HFFc6 (cell line): ENCODE data around the gene CCDC142. TPM values are rescaled to one million over a fixed set of nuclear protein-coding genes. Genes with fewer than 3 reads are reported as not detected.

Source experiments
- DNase-seq: peaks from one replicate; pipeline ENCODE4 v3.0.0-alpha.2; 2018
- H3K27ac Mint-ChIP-seq: 2 replicates; pipeline ENCODE4 v1.8.0; 2020; ENCODE audit warnings: mild to moderate bottlenecking, mixed read lengths
- H3K27me3 Mint-ChIP-seq: 2 replicates; pipeline ENCODE4 v1.8.0; 2021; ENCODE audit warnings: mild to moderate bottlenecking, moderate library complexity, mixed read lengths; ENCODE audit not compliant: insufficient read depth
- H3K36me3 Mint-ChIP-seq: 2 replicates; pipeline ENCODE4 v1.8.0; 2021; ENCODE audit warnings: low read depth, mixed read lengths
- H3K4me1 Mint-ChIP-seq: 2 replicates; pipeline ENCODE4 v1.8.0; 2020; ENCODE audit warnings: low read depth, mixed read lengths
- H3K4me3 Mint-ChIP-seq: 2 replicates; pipeline ENCODE4 v1.8.0; 2020; ENCODE audit warnings: mild to moderate bottlenecking, moderate library complexity, mixed read lengths
- H3K9me3 Mint-ChIP-seq: 2 replicates; pipeline ENCODE4 v1.8.0; 2020; ENCODE audit warnings: mild to moderate bottlenecking, mixed read lengths
- total RNA-seq, 6 experiments: library from RNA; stranded (reverse); fragmentation: NEBNext Ultra II Directional; extraction: Animal tissue kit (Norgen Biotek cat#: 25700); gene quantifications; 2 replicates in 1 of 6; 3 replicates in 5 of 6; pipeline ENCODE4 v1.2.3, GENCODE V29; 2021
- TF ChIP-seq, protein P1 (sequence below): fragments of 200-600 bp; sonication (generic); IDR thresholded peaks from 2 replicates; pipeline ENCODE4 v1.5.0; 2021; ENCODE audit warnings: antibody characterized with exemption, mild to moderate bottlenecking

Gene CCDC142
- total RNA-seq, 6 experiments from 2014 or later, result 8.5 to 11.1 (median 10.2) TPM

DNA sequence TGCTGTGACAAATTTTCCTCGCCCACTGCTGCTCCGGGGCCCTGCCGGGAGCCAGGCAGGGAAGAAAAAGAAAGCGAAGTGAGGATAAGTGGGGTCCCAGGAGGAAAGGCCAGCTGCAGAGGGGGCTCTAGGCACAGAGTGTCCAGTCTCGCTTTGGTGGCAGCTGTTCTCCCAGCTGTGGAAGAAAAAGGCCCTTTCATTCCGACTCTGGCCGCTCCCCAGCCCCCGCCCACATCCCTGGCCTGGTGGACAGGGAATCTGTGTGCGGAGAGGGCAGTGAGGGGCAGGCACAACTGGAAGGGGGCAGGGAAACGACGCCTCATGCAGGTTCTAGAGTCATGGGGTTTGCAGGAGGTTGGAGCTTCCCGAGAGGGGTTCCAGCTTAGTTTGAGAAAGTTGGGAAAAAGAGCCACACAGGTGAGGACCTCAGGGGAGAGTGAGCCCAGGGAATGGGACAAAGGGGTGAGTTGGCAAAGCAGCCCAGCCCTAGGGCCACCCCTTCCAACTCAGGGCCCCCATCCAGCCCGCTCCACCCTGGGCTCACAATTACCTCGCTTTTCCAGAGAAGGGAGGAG, 42.9 kb downstream of the CCDC142 start:
- H3K4me3 Mint-ChIP-seq, result peak overlapping the region; percentile 95
- H3K27ac Mint-ChIP-seq, result peak overlapping the region; percentile 74
- peak; percentile 33 for DNase-seq
- TF ChIP-seq, protein P1, sequence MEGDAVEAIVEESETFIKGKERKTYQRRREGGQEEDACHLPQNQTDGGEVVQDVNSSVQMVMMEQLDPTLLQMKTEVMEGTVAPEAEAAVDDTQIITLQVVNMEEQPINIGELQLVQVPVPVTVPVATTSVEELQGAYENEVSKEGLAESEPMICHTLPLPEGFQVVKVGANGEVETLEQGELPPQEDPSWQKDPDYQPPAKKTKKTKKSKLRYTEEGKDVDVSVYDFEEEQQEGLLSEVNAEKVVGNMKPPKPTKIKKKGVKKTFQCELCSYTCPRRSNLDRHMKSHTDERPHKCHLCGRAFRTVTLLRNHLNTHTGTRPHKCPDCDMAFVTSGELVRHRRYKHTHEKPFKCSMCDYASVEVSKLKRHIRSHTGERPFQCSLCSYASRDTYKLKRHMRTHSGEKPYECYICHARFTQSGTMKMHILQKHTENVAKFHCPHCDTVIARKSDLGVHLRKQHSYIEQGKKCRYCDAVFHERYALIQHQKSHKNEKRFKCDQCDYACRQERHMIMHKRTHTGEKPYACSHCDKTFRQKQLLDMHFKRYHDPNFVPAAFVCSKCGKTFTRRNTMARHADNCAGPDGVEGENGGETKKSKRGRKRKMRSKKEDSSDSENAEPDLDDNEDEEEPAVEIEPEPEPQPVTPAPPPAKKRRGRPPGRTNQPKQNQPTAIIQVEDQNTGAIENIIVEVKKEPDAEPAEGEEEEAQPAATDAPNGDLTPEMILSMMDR, result no peak
- peaks cover 51% of the 10 kb centered on the region for H3K4me1 Mint-ChIP-seq
- no peaks in the 10 kb centered on the region; the same call in 1 of the 2 replicates for H3K27me3 Mint-ChIP-seq
- no peaks in the 10 kb centered on the region for H3K9me3 Mint-ChIP-seq
- no peaks in the 10 kb centered on the region for H3K36me3 Mint-ChIP-seq

DNA sequence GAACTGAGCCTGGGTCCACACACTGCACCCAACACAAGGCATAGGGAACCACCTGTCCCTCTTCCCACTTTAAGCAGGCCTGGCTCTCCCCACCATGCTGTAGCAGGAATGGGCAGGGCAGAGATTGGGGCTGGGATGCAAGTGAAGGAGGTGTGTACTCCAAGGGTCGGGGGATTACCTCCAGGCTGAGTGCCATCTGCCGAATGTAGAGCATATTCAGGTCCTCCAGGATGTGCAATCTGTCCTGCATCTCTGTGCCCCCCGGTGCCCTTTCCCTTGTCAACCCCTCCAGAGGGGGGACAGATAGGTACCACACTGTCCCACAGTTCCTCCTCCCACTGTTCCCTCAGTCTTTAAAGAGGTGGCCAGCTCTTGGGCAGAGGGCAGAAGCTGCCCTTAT, 43.4 kb downstream of the CCDC142 start:
- H3K36me3 Mint-ChIP-seq, result no peaks in the 10 kb centered on the region
- DNase-seq, result no peak
- TF ChIP-seq, protein P1, result no peak
- peaks cover 47% of the 10 kb centered on the region for H3K4me1 Mint-ChIP-seq
- peak overlapping the region; percentile 95 for H3K4me3 Mint-ChIP-seq
- peak overlapping the region; percentile 74 for H3K27ac Mint-ChIP-seq
- no peaks in the 10 kb centered on the region; the same call in 1 of the 2 replicates for H3K27me3 Mint-ChIP-seq
- no peaks in the 10 kb centered on the region for H3K9me3 Mint-ChIP-seq

DNA sequence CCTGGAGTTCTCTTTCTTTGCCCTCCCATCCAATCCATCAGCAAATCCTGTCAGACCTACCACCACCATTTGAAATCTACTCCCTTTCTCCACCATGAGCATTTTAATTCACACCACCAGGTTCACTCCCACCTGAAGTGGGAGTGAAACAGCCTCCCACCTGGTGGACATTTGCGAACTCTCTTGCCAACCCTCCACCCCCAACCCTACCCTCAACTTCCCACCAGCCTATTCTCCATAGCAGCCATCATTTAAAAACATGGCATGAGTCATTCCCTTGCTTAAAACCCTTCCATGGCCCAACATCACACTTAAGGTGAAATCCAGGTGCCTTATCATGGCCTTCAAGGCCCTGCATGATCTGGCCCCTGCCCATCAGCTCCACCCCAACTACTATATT, 44.5 kb downstream of the CCDC142 start:
- no peaks in the 10 kb centered on the region; the same call in 1 of the 2 replicates for H3K27me3 Mint-ChIP-seq

DNA sequence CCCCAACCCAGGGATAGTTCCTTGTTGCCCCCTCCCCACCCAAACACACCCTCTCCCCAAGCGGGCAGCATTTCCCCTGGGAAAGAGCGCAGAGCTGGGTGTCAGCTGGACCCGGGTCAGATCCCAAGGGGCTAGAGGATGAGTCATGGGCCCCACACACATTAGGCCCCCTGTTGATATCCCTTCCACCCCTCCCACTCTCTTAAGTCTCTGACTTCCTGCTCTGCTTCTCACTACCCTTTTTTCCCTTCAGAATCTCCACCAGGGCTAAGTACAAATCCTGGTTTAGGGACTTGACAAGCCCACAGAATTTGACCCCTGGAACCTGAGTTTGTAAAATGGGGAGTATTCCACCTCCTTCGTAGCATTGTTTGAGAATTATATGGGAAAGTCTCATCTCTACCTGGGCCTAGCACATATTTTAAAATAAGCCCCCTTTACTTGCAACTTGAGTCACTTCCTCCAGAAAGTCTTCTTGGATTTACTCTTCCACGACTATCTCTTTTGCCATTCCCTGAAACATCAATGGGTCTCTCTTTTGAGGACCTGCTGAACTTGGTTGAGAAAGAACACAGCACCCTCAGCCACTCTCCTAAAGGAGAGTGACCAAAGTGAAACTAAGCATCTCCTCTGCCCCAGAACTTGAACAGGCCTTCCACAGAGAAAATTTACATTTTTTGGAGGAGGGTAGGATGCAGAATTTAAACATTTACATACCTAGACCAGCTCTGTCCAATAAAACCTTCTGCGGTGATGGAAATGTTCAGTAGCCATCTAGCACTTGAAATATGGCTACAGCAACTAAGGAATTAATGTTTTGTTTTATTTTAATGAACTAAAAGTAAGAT, 45.7 kb downstream of the CCDC142 start:
- Mint-ChIP-seq H3K36me3 (no peaks in the 10 kb centered on the region), H3K4me1 (peaks cover 41% of the 10 kb centered on the region), H3K9me3 (no peaks in the 10 kb centered on the region), H3K27ac (no peak overlapping the region), H3K4me3 (no peak overlapping the region), H3K27me3 (no peaks in the 10 kb centered on the region; the same call in 1 of the 2 replicates)
- TF ChIP-seq, protein P1, result no peak
- no peak for DNase-seq

More for the DNA sequence above, 44.5 kb downstream of the CCDC142 start:
- Mint-ChIP-seq H3K36me3 (no peaks in the 10 kb centered on the region), H3K4me3 (peak overlapping the region; percentile 18; the same call in 1 of the 2 replicates), H3K4me1 (peaks cover 41% of the 10 kb centered on the region), H3K27ac (no peak overlapping the region), H3K9me3 (no peaks in the 10 kb centered on the region)
- TF ChIP-seq, protein P1, result no peak
- DNase-seq, result no peak

DNA sequence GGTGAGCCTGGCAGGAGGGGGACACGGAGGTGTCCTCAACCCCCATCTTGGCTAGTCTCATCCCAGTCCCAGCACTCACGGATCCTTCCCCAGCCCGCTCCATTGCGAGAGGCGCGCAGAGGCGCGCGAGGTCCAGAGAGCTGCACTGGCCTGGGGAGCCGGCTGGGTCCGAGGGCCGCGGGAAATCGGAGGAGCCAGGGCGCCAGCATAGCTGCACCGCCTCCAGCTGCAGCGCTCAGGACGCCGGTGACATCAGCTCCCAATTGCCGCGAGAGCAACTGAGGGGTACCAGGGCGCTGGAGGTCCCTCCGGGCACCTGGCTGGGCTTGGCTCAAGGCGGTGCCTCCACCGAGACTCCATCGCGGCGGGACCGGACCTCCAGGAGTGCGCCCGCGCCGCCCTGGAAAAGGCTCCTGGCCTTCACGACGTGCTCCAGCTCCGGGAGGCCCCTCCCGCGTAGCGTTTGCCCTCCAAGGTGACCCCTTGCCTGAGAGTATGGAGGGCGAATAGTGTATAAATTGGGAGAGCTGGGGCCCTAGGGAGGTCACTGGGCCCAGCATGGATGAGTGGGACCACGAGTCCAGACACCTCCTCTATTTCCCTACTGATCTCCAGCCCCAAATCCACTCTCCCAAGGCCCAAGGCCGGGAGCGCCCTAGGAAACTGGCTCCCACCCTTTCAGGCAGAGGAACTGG, 46.5 kb downstream of the CCDC142 start:
- TF ChIP-seq, protein P1, result no peak
- Mint-ChIP-seq H3K27ac (no peak overlapping the region), H3K4me3 (no peak overlapping the region), H3K36me3 (no peaks in the 10 kb centered on the region), H3K4me1 (peaks cover 41% of the 10 kb centered on the region), H3K9me3 (no peaks in the 10 kb centered on the region), H3K27me3 (no peaks in the 10 kb centered on the region; the same call in 1 of the 2 replicates)
- DNase-seq, result no peak
